GM12874 (cell line): Measurements from ENCODE around the gene EPHA7.

Source experiments
- CTCF ChIP-seq: IDR thresholded peaks from 2 replicates; pipeline ENCODE4 v1.5.1; 2011; ENCODE audit warnings: low read depth, mild to moderate bottlenecking, control low read depth, low read length, moderate library complexity; ENCODE audit not compliant: insufficient read depth

EPHA7 gene

DNA sequence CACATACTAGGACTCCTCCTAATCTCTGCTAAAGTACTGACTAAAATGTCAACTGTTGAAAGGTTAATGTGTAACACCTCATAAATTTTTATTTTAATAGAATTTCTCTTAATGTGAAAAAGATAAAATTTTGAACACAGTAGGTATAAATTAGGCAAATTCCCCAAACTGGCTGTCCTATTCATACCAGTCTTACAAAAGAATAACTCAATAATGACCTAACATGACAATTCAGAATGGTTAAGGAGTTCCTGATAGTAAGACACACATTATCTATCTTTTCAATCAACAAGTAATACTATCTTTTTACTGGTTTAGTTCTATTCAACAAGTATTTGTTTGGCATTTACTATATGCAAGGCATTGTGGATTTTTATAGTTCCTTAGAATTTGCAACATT lies 141.1 kb downstream of the EPHA7 start:
- TF ChIP-seq CTCF, result no peak

- no peak for TF ChIP-seq CTCF
These were observed 146.5 kb downstream of the EPHA7 start for GRCh38 chr6:93272896-93273295.

DNA sequence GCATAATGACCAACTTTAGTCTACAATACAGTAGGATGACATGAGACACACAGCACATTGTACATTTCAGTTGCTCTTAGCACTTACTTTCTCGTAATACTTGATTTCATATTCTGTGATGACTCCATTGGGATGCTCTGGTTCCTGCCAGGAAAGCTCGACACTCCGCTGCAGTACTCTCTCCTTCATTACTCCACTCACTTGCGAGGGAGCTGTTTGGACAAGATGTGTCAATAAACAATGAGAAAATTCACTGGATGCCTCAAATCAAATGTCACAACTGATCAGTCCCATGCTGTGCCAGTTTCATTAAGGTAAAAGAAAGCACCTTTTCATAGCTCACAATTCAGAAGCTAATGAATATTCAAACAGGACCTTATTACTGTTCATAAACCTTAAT lies 147.1 kb downstream of the EPHA7 start:
- no peak for TF ChIP-seq CTCF

DNA sequence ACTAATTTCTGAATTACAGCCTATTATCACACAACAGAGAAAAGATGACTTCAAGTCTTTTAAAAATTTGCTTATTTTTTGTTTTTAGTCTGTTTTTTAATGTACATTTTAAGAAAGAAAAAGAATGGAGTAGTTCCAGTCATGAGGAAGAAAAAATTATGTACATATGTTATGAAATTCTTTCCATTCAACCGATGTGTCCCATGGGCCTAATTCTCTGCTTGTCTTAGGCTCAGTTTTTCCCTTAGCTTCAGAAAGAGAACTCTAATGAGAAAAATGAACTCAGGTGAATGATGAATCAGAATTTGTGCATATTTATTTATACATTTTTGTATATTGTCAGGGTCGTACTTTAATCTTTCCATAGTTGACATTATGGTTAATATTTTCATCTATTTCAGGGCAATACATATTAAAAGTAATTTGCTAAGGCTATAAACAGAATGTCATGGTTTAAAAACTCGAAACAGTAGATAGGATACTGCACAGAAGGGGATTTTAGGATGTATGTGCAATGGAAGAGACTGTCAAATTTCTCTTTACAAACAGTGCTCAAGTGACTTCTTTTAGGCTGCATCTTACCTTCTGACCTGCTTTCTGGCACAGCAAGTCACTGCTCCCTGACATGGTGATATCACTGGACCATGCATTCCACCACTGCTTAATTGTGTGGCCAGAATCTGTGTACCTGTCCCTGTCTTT lies 153.1 kb downstream of the EPHA7 start:
- TF ChIP-seq CTCF, result no peak

- no peak for TF ChIP-seq CTCF
These were observed 158.5 kb downstream of the EPHA7 start for GRCh38 chr6:93260881-93261280.

- no peak for TF ChIP-seq CTCF
These were observed 160.0 kb downstream of the EPHA7 start for GRCh38 chr6:93259332-93259731.

GRCh38 chr6:93252930-93253329 lies 166.4 kb downstream of the EPHA7 start:
- TF ChIP-seq CTCF, result no peak
